HUES6 (cell line): ENCODE data around the gene NEGR1.

Experiments used
- H3K27ac ChIP-seq: 2 replicates; pipeline ENCODE4 v1.7.0; 2013; ENCODE audit warnings: low read depth, mild to moderate bottlenecking, low read length, inconsistent platforms
- H3K27me3 ChIP-seq: 2 replicates; pipeline ENCODE4 v1.6.1; 2013; ENCODE audit warnings: low read length; ENCODE audit not compliant: control insufficient read depth, insufficient read depth
- H3K36me3 ChIP-seq: 2 replicates; pipeline ENCODE4 v1.6.1; 2013; ENCODE audit warnings: low read length; ENCODE audit not compliant: control insufficient read depth, insufficient read depth
- H3K4me1 ChIP-seq: 2 replicates; pipeline ENCODE4 v1.6.1; 2013; ENCODE audit warnings: low read length; ENCODE audit not compliant: control insufficient read depth, insufficient read depth
- H3K4me3 ChIP-seq: 2 replicates; pipeline ENCODE4 v1.5.1; 2013; ENCODE audit warnings: low read depth, low read length
- H3K9ac ChIP-seq: one replicate; pipeline ENCODE4 v1.6.1; 2013; ENCODE audit warnings: mild to moderate bottlenecking, low read length
- H3K9me3 ChIP-seq: 2 replicates; pipeline ENCODE4 v1.6.1; 2013; ENCODE audit warnings: low read depth, low read length; ENCODE audit not compliant: control insufficient read depth, insufficient read depth

The NEGR1 gene

DNA sequence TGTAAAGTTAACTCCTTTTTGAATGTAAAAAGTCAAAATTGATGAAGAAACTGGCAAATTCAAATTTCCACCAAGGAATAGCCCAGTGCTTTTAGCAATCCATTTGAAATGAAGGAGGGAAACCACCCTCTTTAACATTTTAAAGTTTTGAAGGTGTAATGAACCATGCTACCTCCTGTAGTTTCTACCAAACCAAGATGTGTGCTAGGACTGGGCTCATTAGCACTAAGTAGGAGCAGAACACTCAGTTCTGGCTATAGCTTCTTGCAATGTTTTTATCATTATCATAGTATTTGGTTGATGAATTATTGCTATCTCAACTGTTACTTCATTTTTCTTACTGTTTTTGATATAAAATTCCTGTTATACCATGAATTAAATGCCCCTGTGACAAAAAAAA is 882.3 kb downstream of the NEGR1 start:
- Histone ChIP-seq H3K4me1 (no peaks in the 10 kb centered on the region), H3K9ac (no peak overlapping the region)

GRCh38 chr1:71399594-71399993 is 882.7 kb downstream of the NEGR1 start:
- H3K36me3 ChIP-seq, result no peaks in the 10 kb centered on the region
- no peaks in the 10 kb centered on the region for H3K9me3 ChIP-seq
- no peak overlapping the region for H3K4me3 ChIP-seq
- peaks cover 4% of the 10 kb centered on the region; the same call in 1 of the 2 replicates for H3K27me3 ChIP-seq
- no peaks in the 10 kb centered on the region for H3K4me1 ChIP-seq
- no peak overlapping the region for H3K9ac ChIP-seq
- H3K27ac ChIP-seq, result no peak overlapping the region

More for the DNA sequence above, 882.3 kb downstream of the NEGR1 start:
- Histone ChIP-seq H3K4me3 (no peak overlapping the region), H3K36me3 (no peaks in the 10 kb centered on the region), H3K27ac (no peak overlapping the region), H3K27me3 (no peaks in the 10 kb centered on the region; the same call in 1 of the 2 replicates), H3K9me3 (no peaks in the 10 kb centered on the region)

GRCh38 chr1:71393301-71393700 is 889.0 kb downstream of the NEGR1 start:
- no peak overlapping the region for H3K9ac ChIP-seq
- H3K27me3 ChIP-seq, result peaks cover 12% of the 10 kb centered on the region; the same call in 1 of the 2 replicates
- H3K9me3 ChIP-seq, result peaks cover 11% of the 10 kb centered on the region
- H3K27ac ChIP-seq, result no peak overlapping the region
- peaks cover 12% of the 10 kb centered on the region; the same call in 1 of the 2 replicates for H3K4me1 ChIP-seq
- no peaks in the 10 kb centered on the region for H3K36me3 ChIP-seq
- H3K4me3 ChIP-seq, result no peak overlapping the region; the same call in 1 of the 2 replicates

DNA sequence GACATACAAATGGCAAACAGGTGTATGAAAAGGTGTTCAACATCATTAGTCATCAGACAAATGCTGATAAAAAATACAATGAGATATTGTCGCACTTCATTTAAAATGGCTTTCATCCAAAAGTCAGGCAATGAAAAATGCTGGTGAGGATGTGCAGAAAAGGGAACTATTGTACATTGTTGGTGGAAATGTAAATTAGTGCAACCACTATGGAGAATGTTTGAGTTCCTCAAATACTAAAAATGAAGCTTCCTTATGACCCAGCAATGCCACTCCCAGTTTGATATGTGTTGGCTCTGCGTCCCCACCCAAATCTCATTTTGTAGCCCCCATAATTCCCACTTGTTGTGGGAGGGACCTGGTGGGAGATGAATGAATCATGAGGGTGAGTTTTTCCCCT is 891.8 kb downstream of the NEGR1 start:
- Histone ChIP-seq H3K9me3 (peaks cover 11% of the 10 kb centered on the region), H3K4me1 (peaks cover 12% of the 10 kb centered on the region; the same call in 1 of the 2 replicates), H3K27me3 (peaks cover 12% of the 10 kb centered on the region; the same call in 1 of the 2 replicates), H3K9ac (no peak overlapping the region), H3K36me3 (no peaks in the 10 kb centered on the region), H3K27ac (no peak overlapping the region), H3K4me3 (no peak overlapping the region)

DNA sequence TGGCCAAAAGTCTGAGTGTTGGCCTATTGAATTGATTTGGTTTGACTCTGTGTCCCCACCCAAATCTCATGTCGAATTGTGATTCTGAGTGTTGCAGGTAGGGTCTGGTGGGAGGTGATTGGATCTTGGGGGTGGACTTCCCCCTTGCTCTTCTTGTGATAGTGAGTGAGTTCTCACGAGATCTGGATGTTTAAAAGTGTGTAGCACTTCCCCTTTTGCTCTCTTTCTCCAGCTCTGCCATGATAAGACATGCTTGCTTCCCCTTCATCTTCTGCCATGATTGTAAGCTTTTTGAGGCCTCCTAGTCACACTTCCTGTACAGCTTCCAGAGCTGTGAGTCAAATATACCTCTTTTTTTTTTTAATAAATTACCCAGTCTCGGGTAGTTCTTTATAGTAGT is 904.5 kb downstream of the NEGR1 start:
- H3K27me3 ChIP-seq, result no peaks in the 10 kb centered on the region
- H3K9ac ChIP-seq, result no peak overlapping the region
- no peaks in the 10 kb centered on the region for H3K36me3 ChIP-seq
- no peaks in the 10 kb centered on the region for H3K4me1 ChIP-seq
- H3K4me3 ChIP-seq, result no peak overlapping the region
- H3K27ac ChIP-seq, result no peak overlapping the region
- H3K9me3 ChIP-seq, result no peaks in the 10 kb centered on the region

GRCh38 chr1:71372496-71372895 is 909.8 kb downstream of the NEGR1 start:
- Histone ChIP-seq H3K27ac (no peak overlapping the region), H3K36me3 (no peaks in the 10 kb centered on the region), H3K4me3 (no peak overlapping the region), H3K9ac (no peak overlapping the region), H3K4me1 (no peaks in the 10 kb centered on the region), H3K9me3 (no peaks in the 10 kb centered on the region), H3K27me3 (no peaks in the 10 kb centered on the region)

DNA sequence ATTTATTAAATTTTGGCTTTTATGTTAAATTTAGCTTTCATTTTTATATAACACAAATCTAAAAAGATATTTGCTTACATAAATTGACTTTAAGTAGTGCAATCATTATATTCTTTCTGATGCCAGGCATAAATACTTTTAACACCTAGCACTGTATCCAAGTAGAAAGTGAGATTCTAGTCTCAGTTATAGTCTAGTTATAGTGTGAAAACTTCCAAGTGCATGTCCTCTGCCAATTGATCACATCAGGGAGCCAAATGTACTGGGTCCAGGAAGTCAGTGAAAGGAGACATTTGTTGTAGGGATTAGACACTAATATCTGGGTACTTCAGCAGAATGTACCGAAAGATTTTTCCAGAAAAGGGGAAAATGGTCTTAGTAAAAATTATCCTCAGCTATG is 910.8 kb downstream of the NEGR1 start:
- Histone ChIP-seq H3K9ac (no peak overlapping the region), H3K4me3 (no peak overlapping the region), H3K9me3 (no peaks in the 10 kb centered on the region), H3K4me1 (no peaks in the 10 kb centered on the region), H3K36me3 (no peaks in the 10 kb centered on the region), H3K27me3 (no peaks in the 10 kb centered on the region), H3K27ac (no peak overlapping the region)

DNA sequence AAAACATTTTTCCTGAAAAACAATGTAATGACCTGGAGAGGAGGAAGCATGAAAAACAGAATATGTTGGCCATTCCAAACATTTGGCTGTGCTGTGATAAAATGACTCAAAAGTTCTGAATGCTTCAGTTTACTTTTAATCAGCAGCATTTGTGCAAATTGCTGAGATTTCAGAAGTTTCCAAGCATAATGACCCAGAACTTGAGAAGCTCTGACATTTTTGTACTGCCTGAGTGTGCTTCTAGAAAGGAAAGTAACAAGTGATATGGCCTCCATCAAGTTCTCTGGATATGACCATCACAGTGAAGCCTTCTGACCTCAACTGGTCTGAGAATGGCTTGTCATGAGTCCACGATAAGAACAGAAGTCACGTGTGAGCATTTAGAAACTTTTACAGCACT is 918.1 kb downstream of the NEGR1 start:
- Histone ChIP-seq H3K9me3 (no peaks in the 10 kb centered on the region), H3K9ac (no peak overlapping the region), H3K36me3 (no peaks in the 10 kb centered on the region), H3K27ac (no peak overlapping the region), H3K27me3 (no peaks in the 10 kb centered on the region), H3K4me1 (no peaks in the 10 kb centered on the region), H3K4me3 (no peak overlapping the region)

- Histone ChIP-seq H3K9ac (no peak overlapping the region), H3K27ac (no peak overlapping the region), H3K9me3 (no peaks in the 10 kb centered on the region), H3K4me1 (no peaks in the 10 kb centered on the region), H3K36me3 (no peaks in the 10 kb centered on the region), H3K27me3 (no peaks in the 10 kb centered on the region), H3K4me3 (no peak overlapping the region)
These were observed 919.6 kb downstream of the NEGR1 start for GRCh38 chr1:71362691-71363090.

DNA sequence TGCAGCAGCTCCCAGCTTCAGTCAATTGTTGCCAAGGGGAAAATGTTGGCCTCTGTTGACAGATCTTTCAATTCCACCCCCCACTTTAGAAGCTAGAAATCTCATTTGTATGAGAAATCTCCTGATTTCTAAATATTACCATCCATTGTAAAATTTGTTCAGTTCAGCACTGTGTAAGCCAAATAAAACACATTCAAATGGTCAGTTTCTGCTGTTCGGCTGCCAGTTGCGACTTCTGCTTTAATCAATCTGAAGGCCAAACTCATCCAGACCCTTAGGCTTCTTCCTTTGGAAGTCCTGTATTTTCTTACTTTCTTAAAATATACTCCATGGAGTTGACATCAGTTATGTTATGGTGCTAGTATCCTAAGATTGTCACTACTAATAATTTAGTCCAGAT is 920.3 kb downstream of the NEGR1 start:
- Histone ChIP-seq H3K4me1 (no peaks in the 10 kb centered on the region), H3K27ac (no peak overlapping the region), H3K27me3 (no peaks in the 10 kb centered on the region), H3K9me3 (no peaks in the 10 kb centered on the region), H3K9ac (no peak overlapping the region), H3K4me3 (no peak overlapping the region), H3K36me3 (no peaks in the 10 kb centered on the region)

- H3K4me1 ChIP-seq, result no peaks in the 10 kb centered on the region
These were observed 924.6 kb downstream of the NEGR1 start for GRCh38 chr1:71357708-71358107.

GRCh38 chr1:71351438-71351837 is 930.9 kb downstream of the NEGR1 start:
- H3K36me3 ChIP-seq, result no peaks in the 10 kb centered on the region
- no peaks in the 10 kb centered on the region for H3K9me3 ChIP-seq
- no peak overlapping the region for H3K4me3 ChIP-seq
- no peak overlapping the region for H3K9ac ChIP-seq
- no peaks in the 10 kb centered on the region for H3K4me1 ChIP-seq
- H3K27ac ChIP-seq, result no peak overlapping the region
- H3K27me3 ChIP-seq, result no peaks in the 10 kb centered on the region

More at GRCh38 chr1:71357708-71358107, 924.6 kb downstream of the NEGR1 start:
- Histone ChIP-seq H3K9ac (no peak overlapping the region), H3K36me3 (no peaks in the 10 kb centered on the region), H3K27ac (no peak overlapping the region), H3K4me3 (no peak overlapping the region), H3K27me3 (no peaks in the 10 kb centered on the region), H3K9me3 (no peaks in the 10 kb centered on the region)
